ENCODE data around the gene HSH2D. TPM values are rescaled to one million over a fixed set of nuclear protein-coding genes. Genes with fewer than 3 reads are reported as not detected.

HSH2D gene
- polyA plus RNA-seq, 10 donors: 0.07 to 1.3 (median 0.37) TPM

Other genes with a start within 250 kb of the HSH2D start
- not detected for gene CYP4F2, start 245.6 kb upstream of the HSH2D start, polyA plus RNA-seq (ENCODE audit: insufficient read length in 10 of 10)
- under 1 TPM in 1 of 10 donors, not detected in 9; 0.12 TPM for gene CYP4F11, start 209.2 kb upstream of the HSH2D start, polyA plus RNA-seq (ENCODE audit: insufficient read length in 10 of 10)
- gene OR10H4, start 194.7 kb upstream of the HSH2D start, polyA plus RNA-seq (ENCODE audit: insufficient read length in 10 of 10): not detected
- 100 to 1,000 TPM; 193 to 331 (median 238) TPM for gene TPM4, start 67.2 kb upstream of the HSH2D start, polyA plus RNA-seq (ENCODE audit: insufficient read length in 10 of 10)
- 10 to 100 TPM; 32.4 to 53.3 (median 35.4) TPM for gene RAB8A, start 31.8 kb upstream of the HSH2D start, polyA plus RNA-seq (ENCODE audit: insufficient read length in 10 of 10)
- not detected for gene CIB3, start 29.8 kb downstream of the HSH2D start, polyA plus RNA-seq (ENCODE audit: insufficient read length in 10 of 10)
- 10 to 100 TPM; 51.3 to 77.4 (median 63.1) TPM for gene FAM32A, start 41.7 kb downstream of the HSH2D start, polyA plus RNA-seq (ENCODE audit: insufficient read length in 10 of 10)
- gene AP1M1, start 54.2 kb downstream of the HSH2D start, polyA plus RNA-seq (ENCODE audit: insufficient read length in 10 of 10): 10 to 100 TPM; 35.3 to 52.7 (median 42.7) TPM
- 10 to 100 TPM; 35.8 to 91.6 (median 66.7) TPM for gene KLF2, start 181.1 kb downstream of the HSH2D start, polyA plus RNA-seq (ENCODE audit: insufficient read length in 10 of 10)